HG02885 (cell line): ENCODE data around the gene UBE2QL1.
A peak's percentile ranks its signal among the peaks of the same experiment; 100 is the strongest.

ENCODE experiments used
- ATAC-seq: cut with Tn5 transposase; IDR thresholded peaks from one replicate; pipeline ENCODE4 v1.9.1; 2021; ENCODE audit warnings: mild to moderate bottlenecking; ENCODE audit not compliant: unreplicated experiment, poor library complexity

Gene UBE2QL1

GRCh38 chr5:6471252-6471651, 22.6 kb downstream of the UBE2QL1 start:
- ATAC-seq: no peak

- no peak for ATAC-seq
Observed at GRCh38 chr5:6472792-6473191, 24.1 kb downstream of the UBE2QL1 start.

- ATAC-seq: no peak
Observed at GRCh38 chr5:6473284-6473683, 24.6 kb downstream of the UBE2QL1 start.

GRCh38 chr5:6475626-6476312, 27.1 kb downstream of the UBE2QL1 start:
- no peak for ATAC-seq

DNA sequence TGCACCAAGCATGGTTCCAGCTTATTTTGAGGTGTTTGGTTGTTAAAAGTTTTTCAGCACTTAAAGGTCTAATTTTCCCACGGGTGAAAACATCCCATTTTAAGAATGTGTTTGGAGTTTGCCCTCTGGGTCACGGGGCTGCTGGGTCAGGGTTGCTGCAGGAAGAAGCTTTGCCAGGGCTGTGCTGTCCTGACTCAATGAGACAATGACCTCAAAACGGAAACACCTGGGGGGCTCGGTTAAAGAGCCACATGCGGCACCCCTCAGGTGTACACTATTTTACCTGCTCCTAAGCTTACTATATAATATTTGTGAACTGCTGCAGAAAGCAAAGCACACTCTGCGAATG, 27.6 kb downstream of the UBE2QL1 start:
- no peak for ATAC-seq

GRCh38 chr5:6478793-6479192, 30.1 kb downstream of the UBE2QL1 start:
- ATAC-seq: no peak

GRCh38 chr5:6480133-6481051, 31.7 kb downstream of the UBE2QL1 start:
- ATAC-seq: peak; percentile 40

DNA sequence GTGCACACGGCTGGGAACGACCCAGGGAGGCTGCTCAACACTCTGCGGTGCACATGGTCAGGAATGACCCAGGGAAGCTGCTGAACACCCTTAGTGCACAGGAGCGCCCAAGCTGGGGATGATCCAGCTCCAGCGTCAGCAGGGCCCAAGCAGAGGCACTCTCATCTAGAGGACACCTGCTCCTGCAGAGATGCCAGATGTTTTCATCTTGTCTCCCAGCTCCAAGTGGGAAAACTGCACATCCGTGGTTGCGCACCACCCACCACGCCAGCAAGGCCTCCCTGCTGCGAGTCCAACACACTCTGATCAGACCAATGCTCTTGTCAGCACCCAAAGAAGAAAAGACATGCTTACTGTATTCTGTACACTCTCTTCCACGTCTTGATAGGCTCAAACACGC, 34.1 kb downstream of the UBE2QL1 start:
- no peak for ATAC-seq

DNA sequence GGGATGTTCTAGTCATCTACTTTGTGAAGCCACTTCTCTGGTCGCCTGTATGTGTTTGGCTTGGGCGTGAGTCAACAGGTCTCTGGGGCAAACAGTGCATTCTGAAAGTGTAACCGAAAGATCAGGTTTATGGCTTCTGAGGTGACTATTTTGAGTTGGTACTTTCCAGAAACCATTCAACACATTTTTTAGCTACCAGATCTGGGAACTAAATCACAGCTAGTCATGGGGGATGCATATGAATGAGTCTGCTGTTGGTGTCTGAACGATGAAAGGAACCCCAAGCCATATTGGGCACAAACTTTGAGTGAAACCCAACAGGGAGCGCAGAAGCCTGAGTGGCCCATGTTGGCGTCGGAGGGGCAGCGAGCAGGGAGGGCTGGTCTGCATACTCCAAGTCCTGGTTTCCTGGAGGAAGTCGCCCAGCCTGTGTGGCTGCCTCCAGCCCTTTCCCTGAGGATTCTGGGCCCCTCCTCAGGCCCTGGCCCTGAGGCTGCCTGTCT, 35.3 kb downstream of the UBE2QL1 start:
- peak; percentile 88 for ATAC-seq

DNA sequence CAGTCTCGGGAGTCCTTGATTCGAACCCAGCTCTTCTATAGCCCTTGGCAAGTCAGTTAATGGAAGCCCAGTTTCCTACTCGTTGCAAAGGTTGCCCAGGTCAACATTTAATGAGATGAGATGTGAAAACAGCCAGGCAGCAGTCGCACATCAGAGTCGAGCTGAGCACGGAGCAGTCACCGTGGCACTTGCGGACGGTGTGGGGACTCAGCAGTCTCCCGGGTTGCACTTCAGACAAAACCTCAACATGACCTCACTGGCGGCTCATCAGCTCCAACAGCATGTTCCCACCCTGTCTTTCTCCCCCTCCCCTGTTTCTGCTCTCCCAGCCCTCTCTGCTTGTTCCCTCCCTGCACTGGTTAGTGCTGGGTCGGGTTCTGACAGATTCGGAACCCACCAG, 35.8 kb downstream of the UBE2QL1 start:
- ATAC-seq: peak; percentile 34

DNA sequence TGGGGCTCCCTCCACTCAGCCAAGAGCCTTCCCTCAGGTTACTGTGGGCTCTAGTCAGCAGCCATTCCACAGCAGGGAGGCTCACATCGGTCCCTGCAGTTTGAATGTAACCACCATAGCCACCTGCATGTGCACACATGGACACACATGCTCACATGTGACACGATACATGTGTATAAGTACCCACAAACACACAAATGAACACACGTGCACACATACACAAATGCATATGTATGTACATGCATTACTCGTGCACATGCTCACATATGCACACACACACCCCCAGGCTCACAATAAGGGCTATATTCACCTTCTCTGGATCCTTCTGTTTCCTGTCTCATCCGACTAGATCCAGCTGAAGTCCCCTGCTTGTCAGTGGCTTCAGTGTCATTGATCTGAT, 36.2 kb downstream of the UBE2QL1 start:
- no peak for ATAC-seq

DNA sequence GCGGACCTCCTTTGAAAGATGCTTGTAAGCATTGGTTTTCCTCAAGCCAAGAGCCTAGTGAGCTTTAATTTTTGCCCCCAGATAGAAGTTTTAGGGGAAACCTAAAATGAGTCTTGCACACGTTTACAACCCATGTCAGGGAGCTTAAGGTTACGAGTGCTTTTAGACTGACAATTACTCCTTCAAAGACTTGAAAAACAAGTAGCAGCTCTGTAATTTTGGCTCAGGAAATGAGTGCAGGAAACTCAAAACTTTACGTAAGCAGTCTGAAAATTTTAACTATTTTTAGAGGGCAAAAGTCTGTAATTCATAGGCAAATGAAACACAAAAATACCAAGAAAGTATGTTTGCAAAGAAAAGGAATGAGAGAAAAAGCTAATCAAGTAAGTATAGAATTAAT, 36.8 kb downstream of the UBE2QL1 start:
- no peak for ATAC-seq

GRCh38 chr5:6486074-6486473, 37.4 kb downstream of the UBE2QL1 start:
- ATAC-seq: no peak

DNA sequence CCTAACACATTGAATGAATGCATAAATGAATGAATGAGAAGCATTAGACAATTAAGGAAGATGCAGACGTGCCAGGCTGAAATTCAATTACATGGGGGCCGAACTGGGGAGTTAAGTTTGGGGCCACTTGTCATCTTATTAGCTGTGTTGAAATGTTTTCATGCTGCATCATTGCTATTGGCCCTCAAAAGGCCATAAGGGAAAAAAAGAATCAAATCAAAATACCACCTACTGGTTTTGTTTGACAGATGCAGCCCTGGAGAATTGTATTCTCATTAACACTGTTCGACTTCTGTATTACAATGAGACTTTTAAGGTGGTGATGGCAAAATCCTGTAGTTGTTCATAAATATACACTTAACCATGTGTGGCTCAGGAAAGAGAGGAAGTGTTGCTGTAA, 38.4 kb downstream of the UBE2QL1 start:
- ATAC-seq: no peak

- ATAC-seq: no peak
Observed at GRCh38 chr5:6488021-6488420, 39.4 kb downstream of the UBE2QL1 start.

DNA sequence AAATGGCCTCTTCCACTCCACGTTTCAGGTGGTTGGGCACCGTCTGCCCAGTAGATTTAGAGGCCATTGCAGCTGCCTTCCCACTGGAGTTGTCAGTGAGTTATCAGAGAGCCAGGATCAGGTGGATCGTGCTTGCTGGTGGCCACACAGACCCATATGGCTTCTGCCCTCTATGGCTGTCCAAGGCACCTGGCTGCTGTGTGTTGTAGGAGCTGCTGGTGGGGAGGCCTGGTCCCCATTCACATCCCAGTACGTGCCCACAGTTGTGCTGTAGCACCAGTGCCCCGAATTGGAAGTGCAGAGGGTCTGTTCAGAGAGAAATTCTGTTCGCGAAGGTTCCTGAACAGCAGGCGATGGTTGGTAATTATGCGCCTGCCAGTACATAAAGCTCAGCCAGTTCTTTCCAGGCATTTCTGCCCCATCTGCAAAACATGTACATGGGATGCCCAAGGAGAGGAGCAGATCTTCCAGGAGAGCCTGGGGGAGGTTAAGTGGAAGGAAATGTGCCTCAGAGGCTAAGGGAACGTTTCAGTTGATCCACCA, 41.1 kb downstream of the UBE2QL1 start:
- ATAC-seq: no peak

- no peak for ATAC-seq
Observed at GRCh38 chr5:6490246-6490645, 41.6 kb downstream of the UBE2QL1 start.

DNA sequence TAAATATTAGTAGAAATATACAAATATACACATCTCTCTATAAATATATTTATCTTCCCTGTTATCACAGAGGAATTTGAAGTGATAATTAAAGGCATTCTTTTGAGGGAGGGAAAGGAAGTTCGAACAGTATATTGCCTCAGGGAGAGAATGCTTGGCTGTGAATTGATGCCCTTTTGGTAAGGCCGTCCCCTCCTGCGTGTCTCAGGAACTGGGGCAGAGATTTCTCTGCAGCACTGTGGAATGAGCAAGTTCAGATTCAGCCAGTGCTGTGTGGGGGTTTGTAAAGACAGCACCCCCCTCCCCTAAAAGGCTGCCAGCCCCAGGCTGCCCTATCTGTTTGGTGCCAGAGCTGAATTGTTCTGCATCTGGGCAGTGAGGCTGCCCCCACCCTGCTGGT, 42.0 kb downstream of the UBE2QL1 start:
- no peak for ATAC-seq

DNA sequence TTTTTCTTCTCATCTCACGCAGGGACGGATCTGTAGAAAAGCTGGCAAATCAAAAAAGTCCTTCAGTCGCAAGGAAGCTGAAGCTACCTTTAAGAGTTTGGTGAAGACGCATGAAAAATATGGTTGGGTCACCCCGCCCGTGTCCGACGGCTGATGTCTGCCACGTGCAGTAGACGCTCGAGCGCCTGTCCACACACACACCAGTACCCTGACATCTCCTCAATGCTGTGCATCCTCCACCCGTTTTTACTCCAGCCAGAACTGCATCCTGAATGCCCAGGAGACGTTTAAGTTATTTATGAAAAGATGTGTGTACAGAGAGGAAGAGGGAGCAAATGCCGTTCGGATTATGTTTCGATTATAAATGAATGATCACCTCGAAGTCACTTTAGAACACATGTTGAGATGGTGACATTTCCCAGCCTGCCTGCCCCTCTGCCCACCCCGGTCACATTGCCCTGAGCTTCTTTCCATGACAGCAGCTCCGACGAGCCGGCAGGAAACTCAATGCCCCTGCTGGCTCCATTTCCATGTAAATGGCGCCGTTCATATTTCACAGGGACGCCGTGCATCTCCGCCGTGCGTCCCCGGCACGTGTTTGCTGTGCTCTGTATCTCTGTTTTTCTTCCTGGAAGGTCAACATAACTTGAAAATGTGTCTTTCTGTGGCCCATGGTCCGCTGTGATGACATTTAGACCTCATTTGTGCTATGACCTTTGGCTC, 42.7 kb downstream of the UBE2QL1 start:
- ATAC-seq: no peak

- ATAC-seq: no peak
Observed at GRCh38 chr5:6491919-6492290, 43.2 kb downstream of the UBE2QL1 start.

DNA sequence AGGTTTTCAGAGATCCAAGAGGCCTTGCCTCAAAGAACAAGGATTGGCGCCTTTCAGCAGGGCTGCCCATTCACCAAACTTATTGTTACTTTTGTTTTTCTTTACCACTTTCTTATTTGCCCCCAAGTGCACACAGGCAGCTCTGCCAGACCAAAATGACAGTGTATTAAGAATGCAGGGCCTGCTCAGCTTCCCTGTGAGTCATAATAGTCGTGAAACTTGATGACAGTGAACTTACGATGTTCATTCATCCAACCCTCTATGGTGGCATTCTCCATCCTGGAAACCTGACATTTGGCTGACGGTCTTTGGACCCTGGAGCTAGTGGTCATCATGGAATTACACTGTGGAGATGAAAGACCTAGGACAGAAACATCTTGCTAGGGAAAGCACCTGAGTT, 44.3 kb downstream of the UBE2QL1 start:
- peak; percentile 35 for ATAC-seq
